ENCODE data around the gene SNPH.

DNA sequence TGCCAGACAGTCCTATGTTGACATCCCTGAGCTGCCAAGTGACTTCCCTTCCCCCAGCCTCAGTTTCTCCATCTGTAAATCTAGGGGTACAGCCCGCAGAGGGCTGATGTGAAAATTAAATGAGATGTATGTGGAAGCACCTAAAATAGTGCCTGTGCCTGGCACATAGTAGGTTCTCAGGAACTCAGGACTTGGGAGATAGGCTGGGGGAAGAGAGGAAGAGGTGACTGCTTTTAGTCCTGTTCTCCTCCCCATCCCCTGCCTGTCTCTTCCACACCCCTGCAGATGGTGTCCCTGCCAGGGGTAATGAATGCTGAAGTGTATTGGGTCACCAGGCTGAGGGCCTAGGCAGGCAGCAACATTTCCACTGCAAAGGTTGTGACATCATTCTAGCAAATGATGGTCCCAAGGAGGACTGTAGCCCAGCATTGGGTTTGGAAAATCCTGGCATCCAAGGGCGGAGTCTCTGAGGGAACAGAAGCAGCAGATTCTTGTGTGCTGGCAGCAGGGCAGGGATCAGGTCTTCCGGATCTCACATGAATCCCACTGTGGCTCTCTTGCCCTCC lies 1.8 kb downstream of the SNPH start:
- TF ChIP-seq, protein P1, sequence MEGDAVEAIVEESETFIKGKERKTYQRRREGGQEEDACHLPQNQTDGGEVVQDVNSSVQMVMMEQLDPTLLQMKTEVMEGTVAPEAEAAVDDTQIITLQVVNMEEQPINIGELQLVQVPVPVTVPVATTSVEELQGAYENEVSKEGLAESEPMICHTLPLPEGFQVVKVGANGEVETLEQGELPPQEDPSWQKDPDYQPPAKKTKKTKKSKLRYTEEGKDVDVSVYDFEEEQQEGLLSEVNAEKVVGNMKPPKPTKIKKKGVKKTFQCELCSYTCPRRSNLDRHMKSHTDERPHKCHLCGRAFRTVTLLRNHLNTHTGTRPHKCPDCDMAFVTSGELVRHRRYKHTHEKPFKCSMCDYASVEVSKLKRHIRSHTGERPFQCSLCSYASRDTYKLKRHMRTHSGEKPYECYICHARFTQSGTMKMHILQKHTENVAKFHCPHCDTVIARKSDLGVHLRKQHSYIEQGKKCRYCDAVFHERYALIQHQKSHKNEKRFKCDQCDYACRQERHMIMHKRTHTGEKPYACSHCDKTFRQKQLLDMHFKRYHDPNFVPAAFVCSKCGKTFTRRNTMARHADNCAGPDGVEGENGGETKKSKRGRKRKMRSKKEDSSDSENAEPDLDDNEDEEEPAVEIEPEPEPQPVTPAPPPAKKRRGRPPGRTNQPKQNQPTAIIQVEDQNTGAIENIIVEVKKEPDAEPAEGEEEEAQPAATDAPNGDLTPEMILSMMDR (IDR thresholded peaks at IDR 0.05), result no peak
- no peak for TF ChIP-seq POLR2A (IDR thresholded peaks at IDR 0.05)
